GF-D8 (cell line): ENCODE measurements around the gene LMAN1.

ENCODE experiments used
- DNase-seq: peaks from one replicate; lab custom pipeline; 2025; lab: John Stamatoyannopoulos, UW

Gene LMAN1

GRCh38 chr18:59360381-59360780 lies 1.3 kb upstream of the LMAN1 start:
- DNase-seq = no peak

- DNase-seq = no peak
Measured at GRCh38 chr18:59359576-59359952, 499 bp upstream of the LMAN1 start.

- DNase-seq = peak; percentile 51
Measured at GRCh38 chr18:59358414-59358711, 702 bp downstream of the LMAN1 start.

GRCh38 chr18:59357928-59358327 lies 1.1 kb downstream of the LMAN1 start:
- no peak for DNase-seq

- no peak for DNase-seq
Measured at GRCh38 chr18:59354731-59355130, 4.3 kb downstream of the LMAN1 start.

- no peak for DNase-seq
Measured at GRCh38 chr18:59353079-59353680, 5.9 kb downstream of the LMAN1 start.

- no peak for DNase-seq
Measured at GRCh38 chr18:59352250-59352855, 6.7 kb downstream of the LMAN1 start.

GRCh38 chr18:59345556-59345955 lies 13.5 kb downstream of the LMAN1 start:
- DNase-seq = no peak

GRCh38 chr18:59344996-59345395 lies 14.1 kb downstream of the LMAN1 start:
- DNase-seq = no peak

- no peak for DNase-seq
Measured at GRCh38 chr18:59343926-59344325, 15.1 kb downstream of the LMAN1 start.

GRCh38 chr18:59340817-59341216 lies 18.2 kb downstream of the LMAN1 start:
- DNase-seq = no peak

GRCh38 chr18:59340312-59340711 lies 18.8 kb downstream of the LMAN1 start:
- no peak for DNase-seq

GRCh38 chr18:59332986-59333385 lies 26.1 kb downstream of the LMAN1 start:
- no peak for DNase-seq

- DNase-seq = no peak
Measured at GRCh38 chr18:59328683-59329082, 30.4 kb downstream of the LMAN1 start.

GRCh38 chr18:59325965-59326364 lies 33.1 kb downstream of the LMAN1 start:
- DNase-seq = no peak

GRCh38 chr18:59324623-59324971 lies 34.5 kb downstream of the LMAN1 start:
- no peak for DNase-seq

GRCh38 chr18:59323931-59324622 lies 35.0 kb downstream of the LMAN1 start:
- no peak for DNase-seq

GRCh38 chr18:59318460-59319050 lies 40.5 kb downstream of the LMAN1 start, which contains the start of gene CPLX4:
CPLX4 (minus strand) TSS chr18:59318649; CDS start chr18:59318462, 187 bp downstream.
- no peak for DNase-seq

- no peak for DNase-seq
Measured at GRCh38 chr18:59311631-59312030, 47.4 kb downstream of the LMAN1 start.

- DNase-seq = no peak
Measured at GRCh38 chr18:59308938-59309260, 50.2 kb downstream of the LMAN1 start.

- DNase-seq = no peak
Measured at GRCh38 chr18:59308248-59308937, 50.7 kb downstream of the LMAN1 start.

- DNase-seq = no peak
Measured at GRCh38 chr18:59306640-59307039, 52.4 kb downstream of the LMAN1 start.

- DNase-seq = no peak
Measured at GRCh38 chr18:59305295-59305694, 53.8 kb downstream of the LMAN1 start.
